GM23248 (cell line): ENCODE results near the gene MYRF.

Experiments
- EZH2 ChIP-seq: fragments of 200-600 bp; sonication (generic); IDR thresholded peaks from 2 replicates; pipeline ENCODE4 v1.6.1; 2018; ENCODE audit warnings: antibody characterized with exemption, mild to moderate bottlenecking; ENCODE audit not compliant: insufficient read depth, poor library complexity, severe bottlenecking
- EZH2phosphoT487 ChIP-seq: fragments of 200-600 bp; sonication (generic); IDR thresholded peaks from 2 replicates; pipeline ENCODE4 v1.6.1; 2018; ENCODE audit warnings: antibody characterized with exemption, moderate library complexity, mild to moderate bottlenecking, low read depth; ENCODE audit not compliant: insufficient read depth

- TF ChIP-seq EZH2 = no peak
- TF ChIP-seq EZH2phosphoT487 = no peak
Observed at GRCh38 chr11:61762223-61762615, 9.8 kb downstream of the MYRF start.
